GM21723 (cell line): ENCODE results near the gene TUBB2A.
"Not testable (repeated sequence)": the region's sequence is repeated elsewhere in the genome, so short reads cannot be mapped to it uniquely, and the experiment has no call there.

Source experiments
- ATAC-seq: cut with Tn5 transposase; IDR thresholded peaks from one replicate; pipeline ENCODE4 v1.9.1; 2021; ENCODE audit warnings: mild to moderate bottlenecking, moderate library complexity; ENCODE audit not compliant: unreplicated experiment

Gene TUBB2A

GRCh38 chr6:3157131-3157933, at the start of gene TUBB2A:
Gene TUBB2A, minus strand, starts transcription at chr6:3157544. Its CDS starts 81 bp downstream, at chr6:3157463.
- peak; percentile 79 for ATAC-seq

- no peak for ATAC-seq
These were observed 49.1 kb upstream of the TUBB2A start for GRCh38 chr6:3206339-3207015.

GRCh38 chr6:3205913-3206312, 48.6 kb upstream of the TUBB2A start:
- ATAC-seq, result no peak

- ATAC-seq, result no peak
These were observed 47.6 kb upstream of the TUBB2A start for GRCh38 chr6:3204921-3205320.

GRCh38 chr6:3202999-3203696, 45.8 kb upstream of the TUBB2A start:
- no peak for ATAC-seq

- ATAC-seq, result no peak
These were observed 44.0 kb upstream of the TUBB2A start for GRCh38 chr6:3201388-3201787.

- no peak for ATAC-seq
These were observed 43.3 kb upstream of the TUBB2A start for GRCh38 chr6:3200682-3201081.

- no peak for ATAC-seq
These were observed 42.0 kb upstream of the TUBB2A start for GRCh38 chr6:3199382-3199781.

GRCh38 chr6:3197734-3198133, 40.4 kb upstream of the TUBB2A start:
- not testable (repeated sequence) for ATAC-seq

GRCh38 chr6:3196770-3197169, 39.4 kb upstream of the TUBB2A start:
- no peak for ATAC-seq

- no peak for ATAC-seq
These were observed 38.6 kb upstream of the TUBB2A start for GRCh38 chr6:3195695-3196497.

- ATAC-seq, result no peak
These were observed 38.0 kb upstream of the TUBB2A start for GRCh38 chr6:3195420-3195694.

GRCh38 chr6:3194535-3195419, 37.4 kb upstream of the TUBB2A start:
- ATAC-seq, result no peak

- ATAC-seq, result no peak
These were observed 35.9 kb upstream of the TUBB2A start for GRCh38 chr6:3193102-3193849.

- no peak for ATAC-seq
These were observed 33.4 kb upstream of the TUBB2A start for GRCh38 chr6:3190779-3191178.

- ATAC-seq, result no peak
These were observed 32.7 kb upstream of the TUBB2A start for GRCh38 chr6:3190056-3190455.

GRCh38 chr6:3189192-3189591, 31.8 kb upstream of the TUBB2A start:
- not testable (repeated sequence) for ATAC-seq

- ATAC-seq, result no peak
These were observed 30.9 kb upstream of the TUBB2A start for GRCh38 chr6:3188262-3188661.

- ATAC-seq, result no peak
These were observed 29.6 kb upstream of the TUBB2A start for GRCh38 chr6:3186974-3187382.
